ENCODE results near the gene DEPDC1B. TPM values are rescaled to one million over a fixed set of nuclear protein-coding genes. Genes with fewer than 3 reads are reported as not detected.
"Not testable (repeated sequence)": the region's sequence is repeated elsewhere in the genome, so short reads cannot be mapped to it uniquely, and the experiment has no call there.

The DEPDC1B gene
- total RNA-seq, 1 donor from 2014 or later: 21.4 TPM

DNA sequence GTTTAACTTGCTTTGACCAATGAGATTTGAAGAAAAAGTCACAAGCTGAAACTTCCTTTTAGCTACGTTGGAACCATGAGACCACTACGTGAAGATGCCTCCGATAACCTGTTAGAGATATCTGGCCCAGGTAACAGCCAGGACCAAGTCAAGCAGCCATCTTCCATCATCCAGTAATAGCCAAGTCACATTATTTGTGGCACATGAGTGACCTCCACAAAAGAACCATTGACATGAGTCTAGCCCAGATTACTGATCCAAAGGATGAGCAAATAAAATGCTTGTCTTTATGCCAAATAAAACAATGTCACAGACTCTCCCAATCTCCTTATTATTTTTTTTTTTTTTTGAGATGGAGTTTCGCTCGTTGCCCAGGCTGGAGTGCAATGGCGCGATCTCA is 1.6 kb downstream of the DEPDC1B start:
- no peak overlapping the region for H3K4me3 ChIP-seq (ENCODE audit: low read depth, low read length)
- no peak for DNase-seq (ENCODE audit: low read depth)
- TF ChIP-seq, protein P1, sequence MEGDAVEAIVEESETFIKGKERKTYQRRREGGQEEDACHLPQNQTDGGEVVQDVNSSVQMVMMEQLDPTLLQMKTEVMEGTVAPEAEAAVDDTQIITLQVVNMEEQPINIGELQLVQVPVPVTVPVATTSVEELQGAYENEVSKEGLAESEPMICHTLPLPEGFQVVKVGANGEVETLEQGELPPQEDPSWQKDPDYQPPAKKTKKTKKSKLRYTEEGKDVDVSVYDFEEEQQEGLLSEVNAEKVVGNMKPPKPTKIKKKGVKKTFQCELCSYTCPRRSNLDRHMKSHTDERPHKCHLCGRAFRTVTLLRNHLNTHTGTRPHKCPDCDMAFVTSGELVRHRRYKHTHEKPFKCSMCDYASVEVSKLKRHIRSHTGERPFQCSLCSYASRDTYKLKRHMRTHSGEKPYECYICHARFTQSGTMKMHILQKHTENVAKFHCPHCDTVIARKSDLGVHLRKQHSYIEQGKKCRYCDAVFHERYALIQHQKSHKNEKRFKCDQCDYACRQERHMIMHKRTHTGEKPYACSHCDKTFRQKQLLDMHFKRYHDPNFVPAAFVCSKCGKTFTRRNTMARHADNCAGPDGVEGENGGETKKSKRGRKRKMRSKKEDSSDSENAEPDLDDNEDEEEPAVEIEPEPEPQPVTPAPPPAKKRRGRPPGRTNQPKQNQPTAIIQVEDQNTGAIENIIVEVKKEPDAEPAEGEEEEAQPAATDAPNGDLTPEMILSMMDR (conservative IDR thresholded peaks at IDR 0.05; ENCODE audit: low read depth, low read length): no peak

DNA sequence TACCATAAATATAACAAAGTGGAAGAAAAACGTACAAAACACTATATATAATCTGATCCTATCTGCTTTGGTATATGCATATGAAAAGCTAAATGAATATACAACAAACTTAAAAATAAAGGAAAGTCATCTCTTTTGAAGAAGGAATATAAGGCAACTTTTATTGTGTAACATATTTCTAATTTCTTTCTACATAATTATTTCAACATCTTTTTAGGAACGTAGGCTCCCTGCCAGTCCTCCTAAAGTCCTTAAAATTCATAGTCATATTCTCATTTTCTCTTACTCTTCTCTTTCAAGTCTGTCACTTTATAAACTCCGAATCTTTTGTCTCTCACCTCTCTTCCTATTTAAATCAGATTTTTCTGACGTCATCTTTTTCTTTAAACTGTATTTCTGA is 9.6 kb downstream of the DEPDC1B start:
- TF ChIP-seq, protein P1 (conservative IDR thresholded peaks at IDR 0.05; ENCODE audit: low read depth, low read length): no peak
- DNase-seq (ENCODE audit: low read depth): no peak
- H3K4me3 ChIP-seq (ENCODE audit: low read depth, low read length): no peak overlapping the region

DNA sequence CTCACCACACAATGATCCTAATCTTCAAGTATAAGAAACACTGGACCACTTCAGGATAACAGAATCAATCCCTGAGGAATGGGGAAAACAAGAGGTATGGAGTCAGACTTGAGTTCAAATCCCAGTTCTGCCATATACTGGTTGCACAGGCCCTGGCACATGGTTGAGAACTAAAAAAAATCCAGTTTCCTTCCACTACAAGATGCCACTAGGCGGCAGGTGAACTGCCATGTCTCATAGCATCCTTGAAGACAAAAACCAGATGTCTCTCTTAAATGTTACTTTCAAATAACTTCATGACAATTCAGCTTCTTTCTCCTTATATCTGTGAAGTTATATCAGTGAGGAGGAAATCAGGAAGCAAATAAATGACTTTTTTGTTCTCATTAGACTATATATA is 11.0 kb downstream of the DEPDC1B start:
- DNase-seq (ENCODE audit: low read depth): no peak
- no peak overlapping the region for H3K4me3 ChIP-seq (ENCODE audit: low read depth, low read length)
- TF ChIP-seq, protein P1 (conservative IDR thresholded peaks at IDR 0.05; ENCODE audit: low read depth, low read length): peak; percentile 20

DNA sequence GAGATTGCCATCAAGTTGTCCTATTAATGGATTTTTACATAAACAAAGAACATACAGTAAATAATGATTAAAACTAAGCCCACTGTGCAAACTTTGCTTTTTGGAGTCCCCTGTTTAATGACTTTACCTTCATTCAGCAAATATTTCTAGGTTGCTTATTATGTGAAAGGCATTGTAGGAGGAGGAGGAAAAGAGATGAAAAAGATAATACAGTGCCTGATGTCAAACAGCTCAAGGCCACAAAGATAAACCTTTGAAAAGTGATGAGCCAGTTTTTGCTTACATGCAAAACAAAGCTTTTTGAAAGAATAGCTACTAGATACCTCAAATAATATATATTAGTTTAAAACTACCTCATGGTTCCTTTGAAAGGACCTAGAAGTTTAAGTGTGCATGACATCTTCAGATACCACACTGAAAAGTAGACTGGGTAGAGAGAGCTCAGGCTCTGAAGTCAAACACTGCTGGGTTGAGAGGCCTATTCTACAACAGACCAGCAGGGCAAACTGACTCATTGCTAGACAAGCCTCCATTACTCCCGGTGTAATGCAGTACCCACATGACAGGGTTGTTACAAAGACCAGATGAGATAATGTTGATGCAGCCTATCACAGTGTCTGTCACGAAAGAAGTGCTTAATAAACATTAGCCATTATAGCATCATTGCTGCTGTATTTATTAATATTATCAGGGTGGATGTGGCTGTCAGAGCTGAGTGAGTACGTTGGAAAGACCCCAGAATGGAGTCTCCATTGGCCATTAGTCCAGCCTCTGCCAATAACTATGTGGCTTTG is 11.8 kb downstream of the DEPDC1B start:
- H3K4me3 ChIP-seq (ENCODE audit: low read depth, low read length): no peak overlapping the region
- no peak for DNase-seq (ENCODE audit: low read depth)
- TF ChIP-seq, protein P1 (conservative IDR thresholded peaks at IDR 0.05; ENCODE audit: low read depth, low read length): peak; percentile 68

DNA sequence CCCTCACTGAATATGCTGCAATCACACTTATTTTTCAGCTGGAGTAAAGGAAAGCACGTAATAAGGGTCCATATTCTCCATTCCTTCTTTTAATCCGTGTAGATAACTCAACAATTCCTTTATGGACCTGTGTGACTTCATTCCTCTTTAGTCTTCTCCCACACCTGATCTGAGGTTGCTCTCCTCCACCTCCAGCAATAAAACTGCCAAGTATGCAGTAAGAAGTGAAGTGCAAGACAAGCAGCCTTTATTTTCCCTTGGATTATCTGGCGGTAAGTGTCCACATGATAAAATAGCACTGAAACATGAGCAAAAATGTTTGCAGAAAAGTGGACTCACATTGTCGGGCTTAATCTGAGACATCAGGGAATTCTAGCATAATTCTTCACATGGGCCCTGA is 13.8 kb downstream of the DEPDC1B start:
- DNase-seq (ENCODE audit: low read depth): no peak
- TF ChIP-seq, protein P1 (conservative IDR thresholded peaks at IDR 0.05; ENCODE audit: low read depth, low read length): no peak
- H3K4me3 ChIP-seq (ENCODE audit: low read depth, low read length): no peak overlapping the region

DNA sequence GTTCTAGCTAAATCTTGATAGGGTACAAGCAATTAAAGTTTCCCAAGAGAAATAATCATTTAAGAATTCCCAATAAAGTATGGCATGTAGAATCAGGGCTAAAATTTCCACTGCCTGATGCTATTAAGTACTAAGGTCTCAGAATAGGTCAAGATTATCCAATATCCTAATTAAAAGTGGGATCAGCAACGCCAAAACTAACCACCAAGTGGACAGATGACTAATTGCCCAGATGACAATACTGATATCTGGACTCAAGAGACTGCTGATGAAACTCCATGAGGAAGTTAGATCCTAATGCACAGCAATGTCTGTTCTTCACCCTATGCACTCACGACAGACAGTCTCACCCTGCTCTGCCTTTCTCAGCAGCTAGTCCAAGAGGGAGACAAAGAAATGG is 14.3 kb downstream of the DEPDC1B start:
- no peak for DNase-seq (ENCODE audit: low read depth)
- TF ChIP-seq, protein P1 (conservative IDR thresholded peaks at IDR 0.05; ENCODE audit: low read depth, low read length): no peak

DNA sequence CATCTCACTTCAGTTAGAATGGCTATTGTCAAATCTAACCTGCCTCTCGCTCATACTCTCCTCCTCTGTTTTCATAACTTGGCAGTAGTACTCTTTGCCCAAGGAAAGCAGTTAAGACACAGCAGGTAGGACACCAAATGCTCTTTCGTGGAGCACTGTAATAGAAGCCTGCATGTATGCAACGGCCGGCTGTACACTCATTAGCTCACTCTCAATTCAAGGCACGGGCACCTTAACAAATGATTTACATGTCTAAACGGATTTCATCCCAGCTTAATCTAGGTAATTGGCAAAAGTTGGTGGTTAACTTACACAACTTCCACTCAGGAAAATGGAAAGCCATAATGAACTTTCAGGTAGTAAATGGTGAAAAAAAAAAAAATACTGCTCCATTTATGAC is 14.9 kb downstream of the DEPDC1B start:
- DNase-seq (ENCODE audit: low read depth): no peak
- H3K4me3 ChIP-seq (ENCODE audit: low read depth, low read length): peak overlapping the region; percentile 10
- TF ChIP-seq, protein P1 (conservative IDR thresholded peaks at IDR 0.05; ENCODE audit: low read depth, low read length): no peak

More for the DNA sequence above, 14.3 kb downstream of the DEPDC1B start:
- H3K4me3 ChIP-seq (ENCODE audit: low read depth, low read length): no peak overlapping the region

DNA sequence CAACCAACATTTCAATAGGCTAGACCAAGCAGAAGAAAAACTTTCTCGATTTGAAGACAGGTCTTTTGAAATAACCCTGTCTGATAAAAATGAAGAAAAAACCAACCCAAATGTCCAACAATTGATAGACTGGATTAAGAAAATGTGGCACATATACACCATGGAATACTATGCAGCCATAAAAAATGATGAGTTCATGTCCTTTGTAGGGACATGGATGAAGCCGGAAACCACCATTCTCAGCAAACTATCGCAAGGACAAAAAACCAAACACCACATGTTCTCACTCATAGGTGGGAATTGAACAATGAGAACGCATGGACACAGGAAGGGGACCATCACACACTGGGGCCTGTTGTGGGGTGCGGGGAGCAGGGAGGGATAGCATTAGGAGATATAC is 18.0 kb downstream of the DEPDC1B start:
- DNase-seq (ENCODE audit: low read depth); H3K4me3 ChIP-seq (ENCODE audit: low read depth, low read length): not testable (repeated sequence)
